GM21737 (cell line): ENCODE data around the gene COL23A1.
"Not testable (repeated sequence)": the region's sequence is repeated elsewhere in the genome, so short reads cannot be mapped to it uniquely, and the experiment has no call there.

Source experiments
- ATAC-seq: cut with Tn5 transposase; IDR thresholded peaks from one replicate; pipeline ENCODE4 v1.9.1; 2021; ENCODE audit warnings: mild to moderate bottlenecking, moderate library complexity; ENCODE audit not compliant: unreplicated experiment

Gene COL23A1

DNA sequence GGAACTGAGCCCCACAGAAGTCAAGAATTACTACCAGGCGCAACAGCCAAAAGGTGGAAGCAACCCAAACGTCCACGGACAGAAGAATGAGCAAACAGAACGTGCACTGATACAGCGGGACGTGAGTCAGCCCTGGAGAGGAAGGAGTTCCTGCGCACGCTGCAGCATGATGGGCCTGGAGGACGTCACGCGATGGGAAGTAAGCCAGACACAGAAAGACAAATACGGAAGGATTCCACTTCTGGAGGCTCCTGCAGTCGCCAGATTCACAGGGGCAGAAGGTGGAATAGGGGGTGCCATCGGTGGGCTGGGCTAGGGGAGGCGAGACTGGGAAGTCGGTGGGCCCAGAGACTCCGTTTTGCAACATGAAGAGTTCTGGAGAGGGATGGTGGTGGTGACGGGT, 277.3 kb downstream of the COL23A1 start:
- ATAC-seq, result no peak

- no peak for ATAC-seq
These were observed 279.9 kb downstream of the COL23A1 start for GRCh38 chr5:178310130-178310865.

DNA sequence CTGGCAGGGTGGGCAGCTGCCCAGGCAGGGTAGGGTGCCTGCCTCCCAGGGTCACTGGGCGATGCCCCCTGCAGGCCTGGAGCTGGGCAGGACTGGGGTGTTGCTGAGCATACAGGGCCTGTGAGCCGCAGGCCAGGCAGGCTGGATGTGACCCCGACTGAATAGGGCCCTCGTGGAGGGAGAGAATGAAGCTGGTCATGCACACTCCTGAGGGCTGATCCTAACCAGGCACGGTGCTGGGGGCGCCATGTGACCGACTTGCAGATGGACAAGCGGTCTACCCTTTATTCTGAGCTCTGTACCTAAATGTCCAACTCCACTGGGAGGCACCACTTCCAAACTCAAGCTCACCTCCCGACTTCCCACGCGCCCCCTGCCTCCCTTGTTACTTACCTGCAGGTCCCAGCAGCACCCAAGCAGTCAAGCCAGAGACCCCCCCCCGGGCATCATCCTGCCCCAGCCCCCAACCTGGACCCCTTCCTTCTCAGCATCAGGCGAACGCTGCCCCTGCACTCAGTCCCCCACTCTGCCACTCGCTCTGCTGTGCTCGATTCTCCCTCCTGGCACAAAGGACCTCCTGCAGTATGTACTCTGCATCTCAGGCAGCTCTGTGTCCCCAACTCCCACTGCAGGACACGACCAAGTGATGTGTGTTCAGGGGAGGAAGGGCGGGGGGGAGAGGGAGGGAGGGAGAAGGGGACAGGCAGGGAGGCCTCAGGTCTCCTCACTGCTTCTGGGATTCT, 280.8 kb downstream of the COL23A1 start:
- ATAC-seq, result no peak

DNA sequence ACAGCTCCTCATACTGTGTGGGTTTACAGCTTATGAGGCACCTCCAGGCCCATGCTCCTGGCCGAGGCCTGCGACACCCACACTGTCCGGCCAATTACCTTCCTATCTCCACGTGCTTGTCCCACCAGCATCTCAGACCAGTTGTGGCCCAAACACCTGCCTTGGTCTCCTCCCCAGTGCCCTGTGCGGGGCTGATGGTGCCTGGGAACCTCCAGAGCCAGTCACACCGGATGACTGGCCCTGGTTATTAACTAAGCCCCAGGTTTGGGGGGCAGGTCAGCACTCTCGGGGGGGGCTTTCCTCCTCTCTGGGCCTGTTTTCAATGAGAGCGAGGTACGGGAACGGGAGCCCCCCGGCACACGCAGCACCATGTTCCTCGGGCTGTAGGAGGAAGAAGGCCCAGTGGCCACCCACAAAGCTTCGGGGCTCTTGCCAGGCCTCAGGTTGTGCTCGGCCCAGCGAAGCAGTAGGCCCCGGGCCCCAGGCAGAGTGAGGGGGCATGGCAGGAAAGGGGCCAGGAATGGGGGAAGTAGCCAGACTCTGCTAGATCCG, 281.6 kb downstream of the COL23A1 start:
- no peak for ATAC-seq

GRCh38 chr5:178307267-178308045, 282.7 kb downstream of the COL23A1 start:
- no peak for ATAC-seq

DNA sequence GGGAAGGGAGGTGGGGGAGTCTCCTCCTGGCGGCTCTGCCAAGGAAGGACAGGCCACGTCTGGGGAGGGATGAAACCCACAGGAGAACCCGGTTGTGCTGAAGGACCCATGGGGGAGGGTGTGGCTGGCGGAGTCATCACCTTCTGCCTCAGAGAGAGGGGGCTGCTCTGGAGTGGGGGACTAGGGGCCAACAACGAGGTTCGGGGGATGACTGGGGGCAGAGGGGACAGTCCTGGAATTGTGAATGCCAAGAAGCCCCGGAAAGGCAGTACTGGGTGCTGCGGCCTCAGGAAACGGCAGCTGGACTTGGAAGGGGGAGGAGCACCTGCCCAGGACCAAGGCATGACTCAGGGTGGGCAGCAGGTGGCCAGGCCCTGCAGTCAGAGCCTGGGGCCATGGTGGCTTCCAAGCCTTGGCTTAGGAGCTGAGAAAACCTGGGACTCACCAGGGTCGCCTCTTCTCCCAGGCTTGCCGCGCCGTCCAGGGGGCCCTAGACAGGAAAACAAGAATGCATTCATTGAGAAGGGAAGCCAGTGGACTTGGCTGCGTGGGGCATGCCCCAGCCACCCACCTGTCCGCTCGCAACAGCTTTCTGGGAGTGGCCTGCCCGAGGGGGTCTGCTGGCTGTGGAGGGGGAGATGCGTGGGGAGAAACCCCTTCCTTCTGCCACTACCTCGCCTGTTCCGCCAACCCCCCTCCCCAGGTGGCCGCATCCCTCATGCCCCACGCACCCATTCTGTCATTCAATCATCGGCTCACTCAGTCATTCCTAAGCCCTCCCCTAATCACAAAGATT, 283.6 kb downstream of the COL23A1 start:
- no peak for ATAC-seq

- no peak for ATAC-seq
These were observed 284.4 kb downstream of the COL23A1 start for GRCh38 chr5:178305801-178306200.

- no peak for ATAC-seq
These were observed 285.2 kb downstream of the COL23A1 start for GRCh38 chr5:178304761-178305645.

- no peak for ATAC-seq
These were observed 286.2 kb downstream of the COL23A1 start for GRCh38 chr5:178304016-178304415.

GRCh38 chr5:178302321-178302720, 287.9 kb downstream of the COL23A1 start:
- ATAC-seq, result not testable (repeated sequence)

GRCh38 chr5:178301641-178302040, 288.6 kb downstream of the COL23A1 start:
- no peak for ATAC-seq

- no peak for ATAC-seq
These were observed 291.8 kb downstream of the COL23A1 start for GRCh38 chr5:178298283-178298807.

DNA sequence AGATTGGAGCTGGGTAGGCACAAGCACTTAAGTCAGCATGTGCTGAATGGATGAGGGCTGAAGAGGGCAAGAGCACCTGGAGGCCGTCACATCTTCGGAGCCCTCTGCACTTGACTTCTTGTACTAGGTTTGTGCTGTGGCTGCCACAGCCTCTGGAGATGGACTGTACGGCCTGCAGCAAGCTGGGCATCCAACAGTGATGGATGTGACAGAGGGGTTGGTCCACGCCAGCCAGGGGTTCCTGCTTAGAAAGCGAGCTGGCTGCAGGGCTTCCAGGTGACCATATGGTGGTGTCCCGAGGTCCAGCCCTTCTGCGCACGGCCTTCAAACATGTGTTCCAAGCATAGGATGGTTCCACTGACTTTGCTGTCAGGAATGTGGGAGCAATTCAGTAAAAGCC, 292.4 kb downstream of the COL23A1 start:
- no peak for ATAC-seq

- no peak for ATAC-seq
These were observed 294.1 kb downstream of the COL23A1 start for GRCh38 chr5:178296066-178296465.

GRCh38 chr5:178295589-178295988, 294.6 kb downstream of the COL23A1 start:
- ATAC-seq, result no peak

DNA sequence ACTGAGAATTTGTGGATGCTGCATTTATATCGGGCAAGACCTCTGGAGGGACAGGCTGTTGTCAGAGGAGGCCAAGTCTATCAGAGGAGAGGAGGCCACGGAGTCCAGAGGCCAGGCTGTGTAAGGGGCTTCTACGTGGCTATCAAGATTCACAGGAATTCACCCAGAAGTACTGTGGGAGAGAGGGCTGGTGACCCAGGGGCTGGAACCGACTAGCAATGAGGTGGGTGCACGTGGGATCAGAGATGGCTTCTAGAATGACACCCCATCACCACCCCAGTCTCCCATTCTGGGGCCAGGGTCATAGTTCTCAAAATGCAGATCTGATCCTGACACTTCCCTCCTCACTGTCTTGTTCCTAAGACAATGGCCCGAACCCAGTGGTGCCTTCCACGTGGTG, 296.4 kb downstream of the COL23A1 start:
- no peak for ATAC-seq

DNA sequence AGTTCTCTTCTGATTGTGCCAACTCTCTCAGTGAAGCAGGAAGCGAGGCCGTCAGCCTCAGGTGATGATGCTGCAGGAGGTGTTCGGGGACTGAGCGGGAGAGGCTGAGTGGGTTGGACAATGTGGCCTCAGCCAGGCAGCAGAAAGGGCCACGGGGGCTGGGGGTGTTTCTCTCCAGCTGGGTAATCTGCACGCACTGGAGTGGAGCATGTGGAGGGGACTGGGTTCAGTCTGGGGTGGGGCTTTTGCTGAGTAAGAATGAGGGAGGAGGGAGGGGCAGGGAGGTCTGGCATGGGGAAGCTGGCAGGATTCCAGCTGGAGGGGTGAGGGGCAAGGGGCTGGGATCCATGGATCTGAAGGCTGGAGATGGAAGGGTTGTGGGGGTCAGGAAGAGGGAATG, 296.8 kb downstream of the COL23A1 start:
- ATAC-seq, result no peak

GRCh38 chr5:178292826-178293205, 297.4 kb downstream of the COL23A1 start:
- no peak for ATAC-seq
